ENCODE results near the gene ACBD4. TPM values are rescaled to one million over a fixed set of nuclear protein-coding genes. Genes with fewer than 3 reads are reported as not detected.

Gene ACBD4
- total and polyA plus RNA-seq, 2 of the 13 experiments (the other 11 are each of a cell fraction or from before 2014, with no cell fraction given): 16.1 to 26.9 TPM

GRCh38 chr17:45160447-45161287, 25.2 kb downstream of the ACBD4 start (continued):
- TF ChIP-seq GATAD1 (CRISPR knock-in tag; IDR thresholded peaks at IDR 0.05): peak; percentile 33; the same call in 1 of the 2 replicates
- no peak for TF ChIP-seq ARID3A (IDR thresholded peaks at IDR 0.05; ENCODE audit: low read depth, low read length)
- TF ChIP-seq STAG1 (CRISPR knock-in tag; IDR thresholded peaks at IDR 0.05): peak; percentile 57
- no peak for TF ChIP-seq ATF4 (CRISPR knock-in tag; IDR thresholded peaks at IDR 0.05)
- no peak for TF ChIP-seq ZNF326 (CRISPR knock-in tag; IDR thresholded peaks at IDR 0.05; ENCODE audit: borderline replicate concordance)
- peak; percentile 96; the same call in 1 of the 2 replicates for TF ChIP-seq KAT7 (CRISPR knock-in tag; IDR thresholded peaks at IDR 0.05; ENCODE audit: borderline replicate concordance)
- peak; percentile 48; the same call in 1 of the 2 replicates for TF ChIP-seq ZNF205 (CRISPR knock-in tag; IDR thresholded peaks at IDR 0.05)
- TF ChIP-seq PPARG (CRISPR knock-in tag; conservative IDR thresholded peaks at IDR 0.05): peak; percentile 6; the same call in 1 of the 2 replicates
- TF ChIP-seq ZNF234 (CRISPR knock-in tag; conservative IDR thresholded peaks at IDR 0.05): no peak
- TF ChIP-seq ZNF704 (CRISPR knock-in tag; IDR thresholded peaks at IDR 0.05; ENCODE audit: borderline replicate concordance): peak; percentile 95
- peak; percentile 89 for TF ChIP-seq ZNF430 (CRISPR knock-in tag; IDR thresholded peaks at IDR 0.05)
- TF ChIP-seq ATAD3A (CRISPR knock-in tag; IDR thresholded peaks at IDR 0.05): no peak
- peak; percentile 85; the same call in 1 of the 2 replicates for TF ChIP-seq MLXIP (CRISPR knock-in tag; IDR thresholded peaks at IDR 0.05; ENCODE audit: borderline replicate concordance)
- 0 out of 2 replicates have a peak, but pooled peaks have one; percentile 52 for TF ChIP-seq ZNF10 (CRISPR knock-in tag; IDR thresholded peaks at IDR 0.05; ENCODE audit: borderline replicate concordance, low read depth)
- TF ChIP-seq SALL2 (CRISPR knock-in tag; IDR thresholded peaks at IDR 0.05): 0 out of 2 replicates have a peak, but pooled peaks have one; percentile 71
- TF ChIP-seq ZNF563 (CRISPR knock-in tag; IDR thresholded peaks at IDR 0.05): 0 out of 2 replicates have a peak, but pooled peaks have one; percentile 72
- TF ChIP-seq CBX2 (IDR thresholded peaks at IDR 0.05; ENCODE audit: low read depth, low read length): no peak; the same call in 1 of the 2 replicates
- peak; percentile 86 for TF ChIP-seq CBX2 (CRISPR knock-in tag; IDR thresholded peaks at IDR 0.05; ENCODE audit: low read depth)
- no peak for TF ChIP-seq ATF6 (CRISPR knock-in tag; conservative IDR thresholded peaks at IDR 0.05)
- TF ChIP-seq ZNF329 (CRISPR knock-in tag; IDR thresholded peaks at IDR 0.05; ENCODE audit: low read depth): no peak
